ENCODE data around the gene PLEKHB2. TPM values are rescaled to one million over a fixed set of nuclear protein-coding genes. Genes with fewer than 3 reads are reported as not detected.
A peak's percentile ranks its signal among the peaks of the same experiment; 100 is the strongest.

The PLEKHB2 gene
- polyA plus RNA-seq, 3 donors, result 53.9 to 172 (median 146) TPM

DNA sequence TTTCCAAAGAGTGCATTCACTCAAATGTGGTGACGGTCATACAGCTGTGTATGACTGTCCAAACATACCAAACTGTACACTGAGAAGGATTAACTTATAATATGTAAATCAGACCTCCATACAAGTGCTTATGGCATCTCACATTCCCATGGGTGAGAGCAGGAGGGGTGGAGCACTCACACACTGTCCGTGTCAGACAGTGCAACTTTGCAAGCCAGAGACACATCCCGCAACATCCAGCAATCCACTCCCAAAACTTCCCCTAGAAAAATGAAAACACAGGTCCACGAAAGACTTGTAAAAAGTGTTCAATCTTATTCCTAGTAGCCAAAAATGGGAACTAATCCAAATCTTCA is 48.2 kb upstream of the PLEKHB2 start:
- no peak overlapping the region for H3K4me2 ChIP-seq (replicated peaks; ENCODE audit: extremely low read depth, low read length, poor library complexity, severe bottlenecking)
- no peaks in the 10 kb centered on the region for H3K4me1 ChIP-seq (ENCODE audit: control insufficient read depth in 1 of 2, insufficient read depth in 2 of 2, low read length in 2 of 2)
- peaks cover 96% of the 10 kb centered on the region for H4K20me1 ChIP-seq (ENCODE audit: insufficient read depth, low read length)
- peaks cover 0 to 1% (median 0%) of the 10 kb centered on the region in 7 donors for H3K9me3 Mint-ChIP-seq
- no peak overlapping the region for H3K9ac ChIP-seq (ENCODE audit: insufficient read depth, low read length, poor library complexity, severe bottlenecking)
- TF ChIP-seq CTCF (IDR thresholded peaks at IDR 0.05), result no peak
- H3K36me3 Mint-ChIP-seq, result peaks cover 77 to 97% of the 10 kb centered on the region in 2 donors
- H3K27ac Mint-ChIP-seq, result peak overlapping the region in 2 of 7 donors; percentile 31 to 77
- no peak overlapping the region for H3K4me3 ChIP-seq (replicated peaks in 1 of 3; ENCODE audit: low read depth in 2 of 3, low read length in 3 of 3)
- no peak for DNase-seq
- no peaks in the 10 kb centered on the region for H3K4me1 Mint-ChIP-seq
- H3K27me3 ChIP-seq (ENCODE audit: control insufficient read depth in 2 of 2, insufficient read depth in 2 of 2, low read length in 2 of 2), result no peaks in the 10 kb centered on the region
- no CpG with 5 or more reads among the region's 4 CpGs for WGBS (ENCODE audit: insufficient coverage)
- H3K27me3 Mint-ChIP-seq (ENCODE audit: low read depth in 3 of 3), result peaks cover 0 to 2% (median 0%) of the 10 kb centered on the region in 3 donors
- H3K27ac ChIP-seq (ENCODE audit: low read depth in 1 of 2, low read length in 2 of 2), result no peak overlapping the region
- no peak overlapping the region for H3K4me3 Mint-ChIP-seq
- no peak overlapping the region for H2AFZ ChIP-seq (ENCODE audit: insufficient read depth, low read depth, low read length, poor library complexity, severe bottlenecking)
- peaks cover 59% of the 10 kb centered on the region for H3K79me2 ChIP-seq (ENCODE audit: insufficient read depth, low read length)
- peaks cover 73 to 94% of the 10 kb centered on the region in 2 donors for H3K36me3 ChIP-seq (replicated peaks in 1 of 2; ENCODE audit: control insufficient read depth in 1 of 2, insufficient read depth in 2 of 2, low read length in 2 of 2)
- no peaks in the 10 kb centered on the region for H3K9me3 ChIP-seq (replicated peaks in 1 of 2; ENCODE audit: control insufficient read depth in 1 of 2, insufficient read depth in 1 of 2, low read length in 2 of 2)
- intact Hi-C loops (cut with micrococcal nuclease), result no loop called here

DNA sequence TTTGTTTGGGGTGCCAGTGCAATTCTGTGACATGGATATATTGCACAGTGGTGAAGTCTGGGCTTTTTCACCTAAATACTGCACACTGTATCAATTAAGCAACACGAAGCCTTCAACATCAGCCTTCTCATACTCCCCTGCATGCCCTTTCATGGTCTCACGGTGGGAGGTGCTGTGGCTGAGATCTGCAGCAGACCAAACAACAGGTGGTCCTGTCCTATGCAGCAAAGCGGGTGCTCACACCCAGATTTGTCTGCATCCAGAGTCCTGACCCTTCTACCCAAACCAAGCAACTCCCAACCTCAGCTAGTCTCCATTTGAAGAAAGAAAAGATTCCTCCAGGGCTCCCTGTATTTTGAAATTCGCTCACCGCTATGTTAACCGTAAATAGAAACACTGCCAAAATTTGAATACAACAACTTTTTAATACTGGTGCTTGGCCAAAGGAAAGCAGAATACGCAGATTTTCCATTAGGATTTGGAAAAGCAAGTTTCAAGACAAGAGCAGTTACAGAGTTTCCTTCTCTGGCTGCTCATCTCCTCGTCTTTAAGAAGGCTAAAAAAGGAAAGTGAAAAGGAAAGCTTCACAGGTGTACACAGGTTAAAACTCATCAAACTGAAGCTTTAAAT is 46.8 kb upstream of the PLEKHB2 start:
- Histone ChIP-seq H2AFZ (ENCODE audit: insufficient read depth, low read depth, low read length, poor library complexity, severe bottlenecking) (no peak overlapping the region), H4K20me1 (ENCODE audit: insufficient read depth, low read length) (peaks cover 95% of the 10 kb centered on the region), H3K4me1 (ENCODE audit: control insufficient read depth in 1 of 2, insufficient read depth in 2 of 2, low read length in 2 of 2) (no peaks in the 10 kb centered on the region), H3K27me3 (ENCODE audit: control insufficient read depth in 2 of 2, insufficient read depth in 2 of 2, low read length in 2 of 2) (no peaks in the 10 kb centered on the region), H3K27ac (ENCODE audit: low read depth in 1 of 2, low read length in 2 of 2) (no peak overlapping the region), H3K9me3 (replicated peaks in 1 of 2; ENCODE audit: control insufficient read depth in 1 of 2, insufficient read depth in 1 of 2, low read length in 2 of 2) (no peaks in the 10 kb centered on the region), H3K4me3 (replicated peaks in 1 of 3; ENCODE audit: low read depth in 2 of 3, low read length in 3 of 3) (no peak overlapping the region), H3K36me3 (replicated peaks in 1 of 2; ENCODE audit: control insufficient read depth in 1 of 2, insufficient read depth in 2 of 2, low read length in 2 of 2) (peaks cover 68 to 94% of the 10 kb centered on the region in 2 donors), H3K79me2 (ENCODE audit: insufficient read depth, low read length) (peaks cover 73% of the 10 kb centered on the region), H3K9ac (ENCODE audit: insufficient read depth, low read length, poor library complexity, severe bottlenecking) (no peak overlapping the region), H3K4me2 (replicated peaks; ENCODE audit: extremely low read depth, low read length, poor library complexity, severe bottlenecking) (no peak overlapping the region)
- H3K36me3 Mint-ChIP-seq, result peaks cover 70 to 94% of the 10 kb centered on the region in 2 donors
- 97% methylated on average over 4 of the region's 8 CpGs for WGBS (ENCODE audit: insufficient coverage)
- intact Hi-C loops (cut with micrococcal nuclease), result no loop called here
- H3K4me3 Mint-ChIP-seq, result no peak overlapping the region
- H3K27ac Mint-ChIP-seq, result peak overlapping the region in 2 of 7 donors; percentile 24 to 25
- TF ChIP-seq CTCF (IDR thresholded peaks at IDR 0.05), result no peak
- no peaks in the 10 kb centered on the region for H3K27me3 Mint-ChIP-seq (ENCODE audit: low read depth in 3 of 3)
- H3K9me3 Mint-ChIP-seq, result peaks cover 0 to 2% (median 0%) of the 10 kb centered on the region in 7 donors
- no peak for DNase-seq
- H3K4me1 Mint-ChIP-seq, result no peaks in the 10 kb centered on the region

Measured in CD14-positive monocyte (primary cell).